HG02588 (cell line): ENCODE data around the gene FUT7.
"Not testable (repeated sequence)": the region's sequence is repeated elsewhere in the genome, so short reads cannot be mapped to it uniquely, and the experiment has no call there.

Source experiments
- ATAC-seq: cut with Tn5 transposase; IDR thresholded peaks from one replicate; pipeline ENCODE4 v1.9.1; 2021; ENCODE audit warnings: mild to moderate bottlenecking, moderate library complexity; ENCODE audit not compliant: unreplicated experiment

Gene FUT7

GRCh38 chr9:137034039-137034708 lies 2.3 kb upstream of the FUT7 start:
- no peak for ATAC-seq

- not testable (repeated sequence) for ATAC-seq
Measured at GRCh38 chr9:137033481-137033880, 1.6 kb upstream of the FUT7 start.

GRCh38 chr9:137032858-137033257 lies 970 bp upstream of the FUT7 start:
- no peak for ATAC-seq

GRCh38 chr9:137030538-137031527 lies 1.1 kb downstream of the FUT7 start:
- ATAC-seq: no peak

GRCh38 chr9:137030006-137030405 lies 1.9 kb downstream of the FUT7 start:
- ATAC-seq: no peak

- ATAC-seq: no peak
Measured at GRCh38 chr9:137029058-137029936, 2.6 kb downstream of the FUT7 start.

- peak; percentile 43 for ATAC-seq
Measured at GRCh38 chr9:137028263-137029057, 3.4 kb downstream of the FUT7 start.

GRCh38 chr9:137027369-137028262 lies 4.3 kb downstream of the FUT7 start, which contains the start of gene ABCA2:
ABCA2 (minus strand) TSS chr9:137028237; CDS start chr9:137028140, 97 bp downstream.
- ATAC-seq: no peak

- no peak for ATAC-seq
Measured at GRCh38 chr9:137026828-137027227, 5.1 kb downstream of the FUT7 start.

GRCh38 chr9:137026384-137026783 lies 5.5 kb downstream of the FUT7 start:
- no peak for ATAC-seq

GRCh38 chr9:137025517-137025966 lies 6.3 kb downstream of the FUT7 start:
- no peak for ATAC-seq

- ATAC-seq: no peak
Measured at GRCh38 chr9:137023583-137023991, 8.3 kb downstream of the FUT7 start.

GRCh38 chr9:137023157-137023556 lies 8.7 kb downstream of the FUT7 start:
- no peak for ATAC-seq

- ATAC-seq: no peak
Measured at GRCh38 chr9:137022662-137023008, 9.3 kb downstream of the FUT7 start.

GRCh38 chr9:137021979-137022661 lies 9.8 kb downstream of the FUT7 start:
- no peak for ATAC-seq

- ATAC-seq: no peak
Measured at GRCh38 chr9:137021568-137021978, 10.3 kb downstream of the FUT7 start.

- ATAC-seq: no peak
Measured at GRCh38 chr9:137020771-137021567, 10.9 kb downstream of the FUT7 start.
